B cell (primary cell): ENCODE measurements around the gene SYNGR3. TPM values are rescaled to one million over a fixed set of nuclear protein-coding genes. Genes with fewer than 3 reads are reported as not detected.
A peak's percentile ranks its signal among the peaks of the same experiment; 100 is the strongest.

Source experiments
- ATAC-seq: fragments of 200-7000 bp; cut with Tn5 transposase; one replicate; pipeline ENCODE4 v1.10.0; 2021; ENCODE audit warnings: low read depth, mild to moderate bottlenecking, moderate number of reproducible peaks, moderate library complexity
- CTCF ChIA-PET: fragments of 350-600 bp; sonication (Branson Sonifier 250); formaldehyde crosslinking; loops from one replicate; lab custom pipeline; 2021; ENCODE audit warnings: antibody characterized with exemption, inconsistent platforms; lab: Charles Lee
- POLR2A ChIA-PET: fragments of 350-600 bp; sonication (Branson Sonifier 250); formaldehyde crosslinking; loops from one replicate; lab custom pipeline; 2021; ENCODE audit warnings: antibody characterized with exemption; lab: Charles Lee
- DNase-seq: peaks from one replicate; pipeline ENCODE4 v3.0.0; 2013
- H2AFZ ChIP-seq: 2 replicates; pipeline ENCODE4 v1.6.1; 2012; ENCODE audit warnings: mild to moderate bottlenecking, low read depth, low read length; ENCODE audit not compliant: insufficient read depth, poor library complexity, severe bottlenecking
- H3K27ac ChIP-seq, 2 donors: 1 replicate in 1 of 2; 2 replicates in 1 of 2; pipeline ENCODE4 v1.5.1; 2012 to 2013; ENCODE audit warnings: low read length in 2 of 2, mild to moderate bottlenecking in 2 of 2, moderate library complexity in 1 of 2
- H3K27me3 ChIP-seq, 4 experiments: fragments of 200-600 bp in 1 of 4; sonication (generic) in 1 of 4; replicated peaks in 1 of 4; 1 replicate in 2 of 4; 2 replicates in 2 of 4; pipeline versions ENCODE4 v1.6.1 to v1.7.0; 2013 to 2016; ENCODE audit warnings: low read length in 3 of 4, mild to moderate bottlenecking in 2 of 4, mixed read lengths in 1 of 4, moderate library complexity in 1 of 4; ENCODE audit not compliant: insufficient read depth in 4 of 4, control insufficient read depth in 3 of 4; ENCODE audit errors: control extremely low read depth in 1 of 4
- H3K36me3 ChIP-seq, 2 experiments: replicated peaks in 1 of 2; 1 replicate in 1 of 2; 2 replicates in 1 of 2; pipeline versions ENCODE4 v1.6.1 to v1.7.1; 2013; ENCODE audit warnings: low read length in 1 of 2; ENCODE audit not compliant: insufficient read depth in 2 of 2, control insufficient read depth in 1 of 2; ENCODE audit errors: control extremely low read depth in 1 of 2, extremely low read depth in 1 of 2
- H3K4me1 ChIP-seq, 2 donors: fragments of 200-600 bp in 1 of 2; sonication (generic) in 1 of 2; 1 replicate in 1 of 2; 2 replicates in 1 of 2; pipeline versions ENCODE4 v1.5.1 to v1.6.1; 2013 to 2017; ENCODE audit warnings: low read length in 2 of 2; ENCODE audit not compliant: control insufficient read depth in 2 of 2, insufficient read depth in 2 of 2
- H3K4me2 ChIP-seq: replicated peaks from 2 replicates; pipeline ENCODE3; 2012; ENCODE audit warnings: mild to moderate bottlenecking, low read depth, low read length; ENCODE audit not compliant: poor library complexity, severe bottlenecking
- H3K4me3 ChIP-seq, 5 experiments: fragments of 200-600 bp in 1 of 5; sonication (generic) in 1 of 5; 1 replicate in 3 of 5; 2 replicates in 2 of 5; pipeline versions ENCODE4 v1.5.1 to v1.7.0; 2011 to 2016; ENCODE audit warnings: low read length in 4 of 5, mild to moderate bottlenecking in 4 of 5, low read depth in 2 of 5, control low read depth in 1 of 5, moderate library complexity in 1 of 5; ENCODE audit not compliant: insufficient read depth in 1 of 5; ENCODE audit errors: control extremely low read depth in 1 of 5, extremely low read depth in 1 of 5
- H3K79me2 ChIP-seq: fragments of 200-600 bp; sonication (generic); one replicate; pipeline ENCODE4 v1.6.0; 2016; ENCODE audit warnings: low read length; ENCODE audit not compliant: control insufficient read depth, insufficient read depth
- H3K9ac ChIP-seq: fragments of 200-600 bp; sonication (generic); 2 replicates; pipeline ENCODE4 v1.6.1; 2017; ENCODE audit warnings: mild to moderate bottlenecking, low read length, moderate library complexity
- H3K9me3 ChIP-seq, 3 donors: one replicate each; pipeline versions ENCODE4 v1.6.1 to v1.7.1; 2013; ENCODE audit warnings: low read length in 2 of 3; ENCODE audit not compliant: control insufficient read depth in 2 of 3, insufficient read depth in 1 of 3; ENCODE audit errors: control extremely low read depth in 1 of 3
- H4K20me1 ChIP-seq: 2 replicates; pipeline ENCODE4 v1.6.0; 2012; ENCODE audit warnings: mild to moderate bottlenecking, low read length; ENCODE audit not compliant: insufficient read depth, control insufficient read depth, poor library complexity, severe bottlenecking
- H3K27ac Mint-ChIP-seq: one replicate; pipeline ENCODE4 v1.8.0; 2021; ENCODE audit warnings: mixed read lengths
- H3K27me3 Mint-ChIP-seq: one replicate; pipeline ENCODE4 v1.8.0; 2021; ENCODE audit warnings: mixed read lengths
- H3K4me1 Mint-ChIP-seq: one replicate; pipeline ENCODE4 v1.8.0; 2021; ENCODE audit warnings: mixed read lengths
- H3K4me3 Mint-ChIP-seq: one replicate; pipeline ENCODE4 v1.8.0; 2021; ENCODE audit warnings: mixed read lengths
- H3K9me3 Mint-ChIP-seq: one replicate; pipeline ENCODE4 v1.8.0; 2022; ENCODE audit warnings: mixed read lengths; ENCODE audit not compliant: insufficient read depth
- EZH2 ChIP-seq: IDR thresholded peaks from 2 replicates; pipeline ENCODE4 v1.6.1; 2012; ENCODE audit warnings: borderline replicate concordance, low read depth, mild to moderate bottlenecking, moderate library complexity, low read length; ENCODE audit not compliant: insufficient read depth, poor library complexity, severe bottlenecking
- WGBS: methylation state at CpG from one replicate; pipeline ENCODE4 v1.1.5; 2013; ENCODE audit warnings: missing lambda C conversion rate; ENCODE audit not compliant: insufficient coverage; 5-methylcytosine and 5-hydroxymethylcytosine counted together
- intact Hi-C: fragments of 100-400 bp; cut with micrococcal nuclease; formaldehyde crosslinking; loops from one replicate; pipeline ENCODE4 v1.10.0; 2022
- polyA plus RNA-seq: library from polyadenylated mRNA; depleted of rRNA; stranded (reverse); fragments of >200 nt; gene quantifications from 2 replicates; pipeline ENCODE4 v1.2.3, GENCODE V29; 2012
- total RNA-seq, 2 donors: library from RNA; stranded (reverse); fragments of 120-200 nt in 1 of 2; gene quantifications; 1 replicate in 1 of 2; 2 replicates in 1 of 2; pipeline versions ENCODE4 v1.2.3 to v1.2.4, GENCODE V29; 2013 to 2022
- TF ChIP-seq, protein P1 (sequence below): fragments of 200-600 bp; IDR thresholded peaks from one replicate; pipeline ENCODE4 v1.8.0; 2022; ENCODE audit warnings: antibody characterized with exemption, mild to moderate bottlenecking

The SYNGR3 gene
- total and polyA plus RNA-seq, 2 donors (not counting 1 experiment from before 2014, with no cell fraction given), result 19.5 to 19.8 TPM

DNA sequence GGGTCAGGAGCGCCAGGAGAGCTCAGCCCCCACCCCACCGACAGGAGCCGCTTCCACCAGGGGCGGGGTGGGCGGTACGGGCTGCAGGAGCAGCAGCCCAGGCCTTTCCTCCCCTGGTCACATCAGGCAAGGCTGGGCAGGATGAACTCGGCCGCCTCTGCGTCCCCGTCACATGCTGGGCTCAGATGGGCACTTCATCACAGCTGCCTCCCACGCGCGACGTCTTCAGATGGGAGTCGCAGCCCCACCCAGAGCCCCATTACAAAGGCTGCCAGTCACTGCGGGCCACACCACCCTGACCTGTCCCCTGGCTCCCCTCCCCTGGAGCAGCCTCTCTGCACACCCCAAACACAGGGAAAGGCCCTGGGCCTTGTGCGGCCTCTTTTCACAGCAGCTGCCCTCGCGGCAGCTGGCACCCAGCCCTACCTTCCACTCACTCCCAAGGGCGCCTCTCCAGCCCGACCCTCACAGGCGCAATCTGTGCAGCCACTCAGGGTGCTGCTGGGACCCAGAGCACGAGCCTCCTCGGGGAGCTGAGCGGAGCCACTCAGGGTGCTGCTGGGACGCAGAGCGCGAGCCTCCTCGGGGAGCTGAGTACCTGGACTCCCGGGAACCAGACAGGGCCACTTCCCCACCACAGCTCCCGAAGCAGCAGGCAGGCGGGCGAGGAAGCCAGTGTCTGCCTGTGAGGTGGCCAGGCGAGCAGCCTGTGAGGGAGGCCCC lies 15.2 kb downstream of the SYNGR3 start:
- Histone ChIP-seq H3K4me1 (peaks cover 35 to 47% of the 10 kb centered on the region in 2 donors), H3K79me2 (peaks cover 72% of the 10 kb centered on the region), H3K9ac (no peak overlapping the region), H3K27ac (no peak overlapping the region), H3K9me3 (no peaks in the 10 kb centered on the region), H2AFZ (no peak overlapping the region), H3K4me2 (peak overlapping the region; percentile 59), H3K36me3 (peaks cover 0 to 36% of the 10 kb centered on the region in 2 experiments), H4K20me1 (peaks cover 85% of the 10 kb centered on the region), H3K27me3 (no peaks in the 10 kb centered on the region), H3K4me3 (no peak overlapping the region)
- WGBS, result 82% methylated on average over 34 of the region's 34 CpGs
- ChIA-PET POLR2A (interaction anchor here (1.3 to 1.5 kb wide), 2 partner anchors 13 to 150 kb away, joined by 3 to 9 read pairs; partner anchors contain the start of gene TRAF7), CTCF (interaction anchor here (0.9 to 4.9 kb wide), 9 partner anchors 8 to 187 kb away, joined by 3 to 46 read pairs (median 7); partner anchors contain the start of gene RAB26)
- Mint-ChIP-seq H3K27ac (no peak overlapping the region), H3K4me3 (no peak overlapping the region), H3K27me3 (no peaks in the 10 kb centered on the region), H3K9me3 (no peaks in the 10 kb centered on the region), H3K4me1 (peaks cover 42% of the 10 kb centered on the region)
- intact Hi-C loops, result no loop called here
- DNase-seq (no peak), ATAC-seq (no peak)
- TF ChIP-seq, protein P1, sequence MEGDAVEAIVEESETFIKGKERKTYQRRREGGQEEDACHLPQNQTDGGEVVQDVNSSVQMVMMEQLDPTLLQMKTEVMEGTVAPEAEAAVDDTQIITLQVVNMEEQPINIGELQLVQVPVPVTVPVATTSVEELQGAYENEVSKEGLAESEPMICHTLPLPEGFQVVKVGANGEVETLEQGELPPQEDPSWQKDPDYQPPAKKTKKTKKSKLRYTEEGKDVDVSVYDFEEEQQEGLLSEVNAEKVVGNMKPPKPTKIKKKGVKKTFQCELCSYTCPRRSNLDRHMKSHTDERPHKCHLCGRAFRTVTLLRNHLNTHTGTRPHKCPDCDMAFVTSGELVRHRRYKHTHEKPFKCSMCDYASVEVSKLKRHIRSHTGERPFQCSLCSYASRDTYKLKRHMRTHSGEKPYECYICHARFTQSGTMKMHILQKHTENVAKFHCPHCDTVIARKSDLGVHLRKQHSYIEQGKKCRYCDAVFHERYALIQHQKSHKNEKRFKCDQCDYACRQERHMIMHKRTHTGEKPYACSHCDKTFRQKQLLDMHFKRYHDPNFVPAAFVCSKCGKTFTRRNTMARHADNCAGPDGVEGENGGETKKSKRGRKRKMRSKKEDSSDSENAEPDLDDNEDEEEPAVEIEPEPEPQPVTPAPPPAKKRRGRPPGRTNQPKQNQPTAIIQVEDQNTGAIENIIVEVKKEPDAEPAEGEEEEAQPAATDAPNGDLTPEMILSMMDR, result no peak
- no peak for TF ChIP-seq EZH2

DNA sequence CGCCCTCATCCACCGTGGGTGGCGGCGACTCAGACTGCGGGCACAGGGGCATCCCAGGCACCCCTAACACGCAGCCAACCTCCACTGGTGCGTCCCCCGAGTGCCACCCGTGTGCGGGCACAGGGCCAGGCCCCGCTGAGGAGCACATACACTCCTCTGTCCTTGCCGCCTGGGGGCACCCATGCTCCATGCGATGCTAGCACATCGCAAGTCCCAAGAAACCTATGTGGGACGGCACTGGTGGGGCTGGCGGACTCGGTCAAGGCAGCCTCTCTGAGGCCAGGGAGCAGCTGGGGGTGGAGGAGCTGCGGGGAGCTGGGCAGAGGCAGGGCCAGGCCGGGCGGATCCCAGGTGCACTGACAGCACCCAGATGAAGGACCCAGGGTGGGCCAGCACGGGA lies 15.9 kb downstream of the SYNGR3 start:
- H3K4me1 ChIP-seq, result peaks cover 42 to 54% of the 10 kb centered on the region in 2 donors
- no peaks in the 10 kb centered on the region for H3K9me3 ChIP-seq
- H3K4me3 Mint-ChIP-seq, result peak overlapping the region; percentile 44
- no peaks in the 10 kb centered on the region for H3K27me3 Mint-ChIP-seq
- no peak overlapping the region for H3K9ac ChIP-seq
- H3K9me3 Mint-ChIP-seq, result no peaks in the 10 kb centered on the region
- H3K79me2 ChIP-seq, result peaks cover 78% of the 10 kb centered on the region
- TF ChIP-seq, protein P1, result no peak
- TF ChIP-seq EZH2, result no peak
- peaks cover 47% of the 10 kb centered on the region for H3K4me1 Mint-ChIP-seq
- H3K4me3 ChIP-seq, result no peak overlapping the region
- H3K27ac ChIP-seq, result no peak overlapping the region
- ChIA-PET CTCF (interaction anchor here (2.5 to 4.9 kb wide), 3 partner anchors 12 to 147 kb away, joined by 8 to 46 read pairs (median 32); no protein-coding TSS in a partner anchor), POLR2A (no interaction called here)
- H3K27me3 ChIP-seq, result no peaks in the 10 kb centered on the region
- peak overlapping the region; percentile 36 for H3K4me2 ChIP-seq
- ATAC-seq, result no peak
- peaks cover 81% of the 10 kb centered on the region for H4K20me1 ChIP-seq
- peaks cover 0 to 36% of the 10 kb centered on the region in 2 experiments for H3K36me3 ChIP-seq
- no peak overlapping the region for H2AFZ ChIP-seq
- H3K27ac Mint-ChIP-seq, result no peak overlapping the region
- intact Hi-C loops, result no loop called here
- DNase-seq, result no peak
- WGBS, result 53% methylated on average over 21 of the region's 21 CpGs
